HG03103 (cell line): Measurements from ENCODE around the gene C22orf15.

ENCODE experiments used
- ATAC-seq: cut with Tn5 transposase; IDR thresholded peaks from one replicate; pipeline ENCODE4 v1.9.1; 2021; ENCODE audit warnings: low read depth; ENCODE audit not compliant: unreplicated experiment

Gene C22orf15

GRCh38 chr22:23772315-23772648 is 9.5 kb downstream of the C22orf15 start:
- ATAC-seq: no peak

- no peak for ATAC-seq
Measured at GRCh38 chr22:23772649-23773473, 10.1 kb downstream of the C22orf15 start, which contains the start of gene MMP11. Gene MMP11, plus strand, starts transcription at chr22:23772849. Its CDS starts 22 bp downstream, at chr22:23772871.

GRCh38 chr22:23773483-23774113 is 10.8 kb downstream of the C22orf15 start:
- no peak for ATAC-seq

- no peak for ATAC-seq
Measured at GRCh38 chr22:23774114-23774921, 11.5 kb downstream of the C22orf15 start.

GRCh38 chr22:23774922-23775436 is 12.2 kb downstream of the C22orf15 start:
- no peak for ATAC-seq

- no peak for ATAC-seq
Measured at GRCh38 chr22:23775779-23776375, 13.1 kb downstream of the C22orf15 start.

- ATAC-seq: no peak
Measured at GRCh38 chr22:23777776-23778576, 15.2 kb downstream of the C22orf15 start.

GRCh38 chr22:23778577-23778900 is 15.7 kb downstream of the C22orf15 start:
- no peak for ATAC-seq

GRCh38 chr22:23779083-23779482 is 16.3 kb downstream of the C22orf15 start:
- ATAC-seq: no peak

- no peak for ATAC-seq
Measured at GRCh38 chr22:23779731-23780130, 16.9 kb downstream of the C22orf15 start.

- ATAC-seq: no peak
Measured at GRCh38 chr22:23780146-23780748, 17.5 kb downstream of the C22orf15 start.

GRCh38 chr22:23781065-23781464 is 18.3 kb downstream of the C22orf15 start:
- no peak for ATAC-seq

- no peak for ATAC-seq
Measured at GRCh38 chr22:23781511-23782183, 18.9 kb downstream of the C22orf15 start.

GRCh38 chr22:23782252-23782651 is 19.5 kb downstream of the C22orf15 start:
- no peak for ATAC-seq

GRCh38 chr22:23782703-23783102 is 19.9 kb downstream of the C22orf15 start:
- no peak for ATAC-seq

GRCh38 chr22:23783265-23784150 is 20.7 kb downstream of the C22orf15 start:
- ATAC-seq: no peak

GRCh38 chr22:23784215-23784732 is 21.5 kb downstream of the C22orf15 start:
- no peak for ATAC-seq

GRCh38 chr22:23786261-23786710 is 23.5 kb downstream of the C22orf15 start:
- no peak for ATAC-seq
